ENCODE measurements around the gene CMTM8. TPM values are rescaled to one million over a fixed set of nuclear protein-coding genes. Genes with fewer than 3 reads are reported as not detected.

Gene CMTM8
- total RNA-seq, 1 experiment from 2014 or later = 9.0 TPM

- TF ChIP-seq AFF4 (CRISPR knock-in tag; IDR thresholded peaks at IDR 0.05; ENCODE audit: borderline replicate concordance) (no peak), MXD4 (CRISPR knock-in tag; IDR thresholded peaks at IDR 0.05; ENCODE audit: borderline replicate concordance) (no peak), ZNF317 (CRISPR knock-in tag; IDR thresholded peaks at IDR 0.05; ENCODE audit: borderline replicate concordance, low read depth) (no peak), ZNF512 (CRISPR knock-in tag; IDR thresholded peaks at IDR 0.05; ENCODE audit: borderline replicate concordance) (no peak), ZBTB21 (CRISPR knock-in tag; IDR thresholded peaks at IDR 0.05; ENCODE audit: borderline replicate concordance) (no peak), GRHL2 (CRISPR knock-in tag; IDR thresholded peaks at IDR 0.05; ENCODE audit: insufficient replicate concordance, severe bottlenecking) (no peak), FOXJ3 (CRISPR knock-in tag; IDR thresholded peaks at IDR 0.05; ENCODE audit: borderline replicate concordance) (no peak), ZNF138 (CRISPR knock-in tag; conservative IDR thresholded peaks at IDR 0.05) (no peak)
These were observed 16.9 kb downstream of the CMTM8 start (continued) for GRCh38 chr3:32255345-32255744.

GRCh38 chr3:32256206-32256605 is 17.7 kb downstream of the CMTM8 start:
- Mint-ChIP-seq H3K9me3 (peaks cover 27% of the 10 kb centered on the region), H3K4me1 (no peaks in the 10 kb centered on the region), H3K27ac (no peak overlapping the region), H3K4me3 (no peak overlapping the region), H3K27me3 (ENCODE audit: low read depth) (no peaks in the 10 kb centered on the region), H3K36me3 (peaks cover 14% of the 10 kb centered on the region)
- DNase-seq (ENCODE audit: low spot score) (no peak), ATAC-seq (no peak)
- CTCF ChIA-PET = no interaction called here
- POLR2A ChIA-PET = no interaction called here
- TF ChIP-seq GTF2I (CRISPR knock-in tag; conservative IDR thresholded peaks at IDR 0.05) (no peak), ZNF232 (CRISPR knock-in tag; IDR thresholded peaks at IDR 0.05) (no peak), MAX (CRISPR knock-in tag; IDR thresholded peaks at IDR 0.05) (no peak), NR3C1 (CRISPR knock-in tag; conservative IDR thresholded peaks at IDR 0.05; ENCODE audit: low read depth) (no peak), JUN (CRISPR knock-in tag; IDR thresholded peaks at IDR 0.05) (no peak), NR2C2 (CRISPR knock-in tag; IDR thresholded peaks at IDR 0.05) (no peak), ERG (CRISPR knock-in tag; IDR thresholded peaks at IDR 0.05) (no peak), SMAD3 (CRISPR knock-in tag; IDR thresholded peaks at IDR 0.05; ENCODE audit: borderline replicate concordance) (no peak), TCF7 (CRISPR knock-in tag; IDR thresholded peaks at IDR 0.05; ENCODE audit: low read depth) (no peak), ZBTB21 (CRISPR knock-in tag; IDR thresholded peaks at IDR 0.05; ENCODE audit: borderline replicate concordance) (no peak), NFYB (CRISPR knock-in tag; conservative IDR thresholded peaks at IDR 0.05; ENCODE audit: low read depth) (no peak), MLX (CRISPR knock-in tag; IDR thresholded peaks at IDR 0.05) (no peak)
